Panc1 (cell line): ENCODE results near the gene STAP1.

Source experiments
- CTCF ChIP-seq: fragments of 450-650 bp; IDR thresholded peaks from 2 replicates; pipeline ENCODE4 v1.5.1; 2017; ENCODE audit warnings: mild to moderate bottlenecking
- POLR2AphosphoS5 ChIP-seq: IDR thresholded peaks from 2 replicates; pipeline ENCODE4 v1.6.1; 2012; ENCODE audit warnings: mild to moderate bottlenecking, low read depth, low read length, moderate library complexity
- REST ChIP-seq, 2 experiments: IDR thresholded peaks; 2 replicates each; pipeline ENCODE4 v1.6.1; 2011 to 2012; ENCODE audit warnings: low read depth in 2 of 2, control low read depth in 1 of 2, low read length in 1 of 2, mild to moderate bottlenecking in 1 of 2, moderate library complexity in 1 of 2; ENCODE audit not compliant: insufficient read depth in 1 of 2

GRCh38 chr4:67615119-67615518 is 56.6 kb downstream of the STAP1 start:
- TF ChIP-seq POLR2AphosphoS5 (no peak), REST (IDR thresholded peaks at IDR 0.05; ENCODE audit: insufficient read depth in 1 of 2, low read depth in 2 of 2, low read length in 1 of 2) (no peak), CTCF (no peak)
